GM21825 (cell line): ENCODE data around the gene TEPSIN.

Experiments used
- ATAC-seq: cut with Tn5 transposase; IDR thresholded peaks from one replicate; pipeline ENCODE4 v1.9.1; 2021; ENCODE audit warnings: mild to moderate bottlenecking, moderate library complexity; ENCODE audit not compliant: unreplicated experiment

Gene TEPSIN

DNA sequence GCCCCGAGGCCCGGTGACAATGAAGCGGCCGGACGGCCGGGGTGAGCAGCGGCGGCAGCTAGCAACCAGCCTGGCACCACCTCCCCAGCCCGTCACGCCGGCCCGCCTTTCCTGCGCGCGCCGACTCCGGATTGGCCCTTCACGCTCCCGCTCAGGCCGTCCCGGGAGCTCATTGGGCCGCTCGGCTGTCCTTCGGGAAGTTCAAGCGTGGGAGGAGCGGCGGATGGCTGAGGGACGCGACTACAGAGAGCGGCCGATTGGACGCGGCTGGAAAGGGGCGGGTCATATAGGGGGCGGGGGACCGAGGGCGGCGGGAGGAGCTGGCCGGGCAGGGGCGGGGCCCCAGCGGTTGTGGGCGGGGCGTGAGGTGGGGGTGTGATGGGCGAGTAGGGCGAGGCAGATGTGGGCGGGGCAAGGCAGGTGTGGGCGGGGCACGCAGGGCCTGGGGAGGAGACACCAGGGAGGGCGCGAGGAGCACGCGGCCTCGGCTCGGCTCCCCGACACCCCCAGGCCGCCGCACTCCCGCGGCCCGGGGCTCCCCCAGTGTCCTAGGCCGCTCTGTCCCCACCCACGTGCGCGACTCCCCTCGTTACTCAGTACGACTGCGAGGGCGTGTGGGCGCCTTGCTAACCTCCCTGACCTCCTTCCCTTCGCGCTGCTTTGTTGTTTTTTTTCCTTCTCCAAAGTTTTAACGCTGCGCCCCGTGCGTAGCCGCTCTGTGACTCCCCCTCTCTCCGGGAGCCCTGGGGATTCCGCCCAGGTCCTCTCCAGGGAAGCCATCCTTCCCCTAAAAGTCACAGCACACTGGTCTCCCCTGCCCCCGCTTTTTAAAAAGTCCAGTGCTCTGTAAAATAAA is 15.7 kb downstream of the TEPSIN start, which contains the start of gene CEP131:
Gene CEP131 (minus strand): TSS at position 60 of the 856 bp plus-strand sequence. CDS start 2,909 bp downstream, outside the sequence.
- peak; percentile 91 for ATAC-seq

DNA sequence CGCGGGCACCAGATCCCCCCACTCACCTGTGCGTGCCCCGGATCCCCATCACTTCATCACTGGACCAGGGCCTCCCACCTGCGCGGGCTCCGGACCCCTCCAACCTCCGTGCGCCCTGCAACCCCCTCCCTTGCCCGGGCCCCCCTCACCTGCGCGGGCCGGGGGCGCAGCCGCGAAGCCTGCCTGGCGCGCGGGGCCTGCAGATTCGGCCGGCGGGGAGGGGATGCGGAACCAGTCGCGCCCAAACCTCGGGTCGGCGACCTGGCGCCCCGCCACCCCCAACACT is 16.3 kb downstream of the TEPSIN start:
- peak; percentile 9 for ATAC-seq

DNA sequence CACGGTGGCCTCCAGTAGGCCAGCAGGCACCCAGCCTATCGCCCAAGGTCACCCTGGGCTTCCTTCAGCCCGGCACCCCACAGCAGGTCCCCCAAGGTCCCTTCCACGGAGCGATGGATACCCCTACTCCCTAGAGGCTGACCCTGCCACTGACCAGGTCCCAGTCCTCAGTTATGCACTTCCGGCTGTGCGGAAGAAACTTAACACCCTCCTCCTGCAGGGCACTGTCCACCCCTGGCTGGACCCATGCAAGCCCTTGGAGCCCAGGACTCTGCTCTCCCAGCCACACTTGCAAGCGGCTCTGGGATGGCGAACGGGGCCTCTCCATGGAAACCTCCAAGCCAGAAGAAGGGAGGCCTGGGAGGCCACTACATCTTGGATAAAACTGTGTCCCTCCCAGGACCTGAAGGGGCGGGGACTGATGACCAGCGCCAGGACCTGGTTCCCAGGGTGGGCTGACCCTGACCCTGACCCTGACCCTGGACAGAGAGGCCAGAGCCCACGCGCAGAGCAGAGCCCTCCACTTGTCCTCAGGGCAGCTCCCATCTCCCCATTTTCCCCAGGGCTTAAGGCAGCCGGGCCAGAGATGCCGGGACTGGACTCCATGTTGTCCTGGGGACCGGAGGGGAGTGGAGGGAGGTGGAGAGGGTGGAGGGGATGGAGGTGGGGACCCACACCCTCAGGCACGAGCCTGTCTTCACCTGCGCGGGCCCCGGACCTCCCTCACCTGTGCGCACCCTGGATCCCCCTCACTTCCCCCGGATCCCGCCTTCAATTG is 16.8 kb downstream of the TEPSIN start:
- ATAC-seq: no peak

DNA sequence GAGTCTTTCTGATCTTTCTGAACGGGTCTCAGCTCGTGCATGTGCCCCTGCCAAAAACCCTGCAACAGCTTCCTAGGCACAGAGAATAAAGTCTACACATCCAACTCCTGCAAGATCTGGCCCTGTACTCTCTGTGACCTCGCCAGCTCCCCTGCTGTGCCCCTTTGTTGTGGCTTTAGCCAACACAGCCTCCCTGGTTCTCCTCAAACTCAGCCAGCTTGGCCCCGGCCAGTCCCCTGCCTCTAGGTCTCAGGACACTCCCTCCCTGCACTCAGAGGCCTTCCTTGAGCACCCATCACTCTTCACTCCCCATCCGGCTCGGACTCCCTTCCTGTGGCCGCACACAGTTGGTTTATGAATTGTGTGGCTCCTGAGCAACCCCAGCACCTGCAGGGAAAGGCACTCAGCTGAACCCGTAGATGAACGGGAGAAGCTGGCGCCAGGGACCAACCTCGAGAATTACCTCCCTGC is 17.4 kb downstream of the TEPSIN start:
- no peak for ATAC-seq

DNA sequence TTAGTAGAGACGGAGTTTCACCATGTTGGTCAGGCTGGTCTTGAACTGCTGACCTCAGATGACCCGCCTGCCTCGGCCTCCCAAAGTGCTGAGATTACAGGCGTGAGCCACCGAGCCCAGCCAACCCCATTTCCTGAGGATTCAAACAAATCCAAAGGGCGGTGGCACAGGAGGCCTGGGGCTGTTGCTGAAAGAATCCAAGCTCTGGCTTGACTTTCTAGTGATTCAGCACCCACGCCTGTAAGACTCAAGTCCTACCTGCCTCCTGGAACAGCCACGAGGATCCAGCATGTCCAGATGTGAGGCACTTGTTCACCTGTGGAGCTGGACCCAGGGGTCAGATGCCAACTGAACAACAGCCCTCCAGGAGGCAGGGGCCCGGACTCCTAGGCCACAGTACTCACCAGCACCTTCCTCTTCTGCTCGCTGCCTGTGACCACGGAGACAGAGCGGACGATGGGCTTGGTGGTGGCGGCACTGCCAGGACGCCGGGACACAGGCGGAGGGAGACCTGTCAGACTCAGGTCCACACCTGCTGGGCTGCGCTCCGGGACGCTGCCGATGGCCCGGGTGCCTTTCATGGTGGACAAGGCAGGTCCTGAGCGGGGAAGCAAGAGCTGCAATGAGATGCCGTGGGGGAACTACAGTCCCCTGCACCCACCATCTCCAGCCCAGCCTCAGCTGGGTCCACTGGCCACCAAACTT is 19.2 kb downstream of the TEPSIN start:
- no peak for ATAC-seq

DNA sequence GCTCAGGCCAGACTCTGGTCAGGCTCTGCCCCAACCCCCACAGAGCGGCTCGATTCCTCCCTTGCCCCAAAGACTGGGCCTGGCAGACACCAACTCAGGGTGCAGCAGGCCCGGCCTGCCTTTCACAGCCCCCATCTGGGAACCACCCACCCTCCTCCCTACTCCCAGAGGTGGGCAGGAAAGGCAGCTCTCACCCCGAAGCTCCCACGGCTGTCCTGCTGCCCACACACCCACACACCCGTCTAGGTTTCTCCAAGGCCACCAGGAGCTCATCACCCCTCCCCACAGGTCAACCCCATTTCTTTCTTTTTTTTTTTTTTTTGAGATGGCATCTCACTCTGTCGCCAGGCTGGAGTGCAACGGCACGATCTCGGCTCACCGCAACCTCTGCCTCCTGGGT is 19.9 kb downstream of the TEPSIN start:
- ATAC-seq: no peak

DNA sequence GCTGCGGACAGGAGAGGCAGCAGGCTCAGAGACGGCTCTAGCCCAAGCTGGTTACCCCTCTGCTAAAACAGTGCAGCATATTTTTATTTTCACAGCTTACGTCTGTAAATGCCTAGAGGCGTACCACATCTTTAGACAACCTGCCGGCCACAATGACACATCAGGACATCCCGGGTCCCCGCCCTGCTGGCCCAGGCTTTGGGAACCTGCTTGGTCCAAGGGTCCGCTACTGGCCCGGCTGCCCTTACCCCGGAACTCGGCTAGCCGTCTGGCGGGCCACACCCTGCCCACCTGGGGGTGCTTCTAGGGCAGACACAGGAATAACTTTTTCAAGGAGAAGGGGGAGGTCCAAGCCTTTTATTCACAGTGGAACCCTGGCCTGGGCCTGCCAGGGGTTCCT is 20.4 kb downstream of the TEPSIN start:
- ATAC-seq: no peak

DNA sequence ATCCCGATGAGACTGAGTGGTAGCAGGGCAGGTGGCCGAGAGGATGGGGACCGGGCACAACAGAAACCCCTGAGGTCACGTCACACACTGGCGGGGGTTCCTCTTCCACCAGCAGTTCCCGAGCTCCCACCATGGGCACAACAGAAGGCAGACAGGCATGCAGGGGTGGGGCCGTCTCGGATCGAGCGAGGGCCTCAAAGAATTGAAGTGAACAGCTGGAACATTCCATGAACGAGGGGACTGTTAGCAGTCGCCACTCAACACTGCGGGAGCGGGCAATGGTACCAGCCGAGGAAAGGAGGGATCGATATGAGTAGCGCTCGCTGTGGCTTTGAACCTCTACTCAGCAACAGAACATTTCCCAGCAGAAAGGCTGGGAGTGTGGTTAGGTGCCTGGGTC is 21.4 kb downstream of the TEPSIN start:
- no peak for ATAC-seq

DNA sequence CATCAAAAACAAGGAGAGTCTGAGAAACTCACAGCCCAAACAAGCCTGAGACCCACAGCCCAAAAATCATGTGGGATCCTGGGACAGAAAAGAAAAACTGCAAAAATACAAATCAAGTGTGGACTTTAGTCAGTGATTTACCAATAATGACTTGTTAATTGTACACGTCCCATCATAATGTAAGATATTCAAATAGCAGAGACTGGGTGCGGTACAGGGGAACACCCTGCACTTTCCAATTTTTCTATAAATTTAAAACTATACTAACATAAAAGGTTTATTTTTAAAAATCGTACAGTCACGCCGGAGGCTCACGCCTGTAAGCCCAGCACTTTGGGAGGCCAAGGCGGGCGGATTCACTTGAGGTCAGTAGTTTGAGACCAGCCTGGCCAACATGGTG is 24.9 kb downstream of the TEPSIN start:
- no peak for ATAC-seq

DNA sequence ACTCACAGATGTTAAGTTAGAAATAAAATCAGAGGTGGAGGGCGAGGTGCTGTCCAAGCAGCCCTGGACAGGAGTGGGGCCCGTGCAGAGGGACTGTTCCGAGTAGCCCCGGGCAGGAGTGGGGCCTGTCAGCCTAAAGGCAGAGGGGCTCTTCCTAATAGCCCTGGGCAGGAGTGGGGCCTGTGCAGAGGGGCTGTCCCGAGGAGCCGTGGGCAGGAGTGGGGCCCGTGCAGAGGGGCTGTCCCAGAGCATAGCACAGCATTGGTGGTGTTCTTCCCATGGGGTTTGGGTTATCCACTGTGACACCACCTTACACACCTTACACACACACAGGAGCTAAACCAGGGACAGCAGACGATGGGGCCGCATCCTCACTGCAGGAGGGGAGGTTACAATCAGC is 26.5 kb downstream of the TEPSIN start:
- ATAC-seq: no peak

DNA sequence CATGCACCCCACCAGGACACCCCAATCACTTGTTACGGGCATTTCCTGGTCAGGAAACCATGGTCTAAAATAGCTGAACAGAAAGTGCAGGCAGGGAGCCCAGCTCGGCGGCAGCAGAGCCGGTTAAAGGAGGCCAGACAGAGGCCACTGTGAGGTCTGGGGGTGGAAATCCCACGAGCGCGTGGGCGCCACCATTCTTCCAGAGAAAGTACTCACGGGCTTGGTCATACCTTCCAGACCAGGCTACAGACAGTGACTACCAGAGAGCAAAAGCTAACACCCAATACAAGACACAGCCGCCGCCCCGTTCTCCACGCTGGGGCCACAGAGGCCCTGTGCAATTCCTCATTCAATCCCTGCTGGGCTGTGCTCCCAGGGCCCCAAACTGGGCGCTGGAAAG is 28.0 kb downstream of the TEPSIN start:
- ATAC-seq: no peak

DNA sequence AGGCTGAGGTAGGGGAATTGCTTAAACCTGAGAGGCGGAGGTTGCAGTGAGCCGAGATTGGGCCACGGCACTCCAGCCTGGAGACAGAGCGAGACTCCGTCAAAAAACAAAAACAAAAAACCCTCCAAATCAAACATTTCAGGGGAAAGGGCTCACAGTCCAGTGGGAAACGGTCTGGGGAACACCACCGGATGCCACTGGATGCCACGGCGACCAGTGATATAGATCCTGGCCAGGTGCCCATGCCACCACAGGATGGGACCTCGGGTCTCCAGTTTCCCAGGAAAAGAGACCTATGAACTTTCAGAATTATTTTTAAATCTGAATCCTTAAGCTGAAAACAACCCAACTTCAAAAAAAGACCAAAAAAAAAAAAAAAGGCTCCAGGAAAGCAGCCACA is 28.4 kb downstream of the TEPSIN start:
- ATAC-seq: no peak

DNA sequence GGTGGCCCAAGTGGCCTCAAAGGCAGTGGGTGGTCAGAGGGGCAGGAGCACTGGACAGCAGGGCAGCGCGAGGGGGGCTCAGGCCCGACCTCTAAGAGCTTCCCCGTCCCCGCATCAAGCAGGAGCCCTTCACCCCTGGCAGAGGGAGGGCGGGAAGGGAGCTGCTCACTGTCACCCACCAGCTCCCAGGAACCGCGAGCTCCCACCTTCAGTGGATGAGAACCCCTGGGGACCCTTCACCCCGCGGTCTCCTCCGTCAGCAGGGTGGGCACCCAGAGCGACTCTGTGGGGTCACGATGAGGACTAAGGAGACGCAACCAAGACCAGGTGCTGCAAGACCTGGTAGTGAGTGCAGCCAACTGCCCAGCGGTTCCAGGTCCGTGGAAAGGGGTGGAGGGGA is 29.7 kb downstream of the TEPSIN start:
- no peak for ATAC-seq

DNA sequence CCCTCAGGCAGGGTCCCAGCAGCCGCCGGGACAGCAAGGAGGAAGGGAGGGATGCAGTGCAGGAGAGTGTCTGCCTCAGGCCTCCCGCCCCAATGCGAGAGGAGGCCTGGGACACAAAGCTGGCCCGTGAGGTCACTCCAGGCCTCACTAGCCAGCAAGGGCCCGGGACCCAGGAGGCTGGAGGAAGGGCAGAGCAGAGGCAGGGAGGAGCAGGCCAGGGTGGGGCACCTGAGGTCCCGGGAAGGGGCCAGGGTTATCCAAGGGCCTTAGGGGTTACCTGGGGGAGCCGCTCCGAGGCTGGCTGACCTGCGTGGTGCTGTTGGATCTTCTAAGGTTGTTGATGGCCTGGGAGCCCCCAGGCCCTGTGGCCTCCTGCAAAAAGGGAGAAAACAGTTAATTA is 30.2 kb downstream of the TEPSIN start:
- no peak for ATAC-seq

DNA sequence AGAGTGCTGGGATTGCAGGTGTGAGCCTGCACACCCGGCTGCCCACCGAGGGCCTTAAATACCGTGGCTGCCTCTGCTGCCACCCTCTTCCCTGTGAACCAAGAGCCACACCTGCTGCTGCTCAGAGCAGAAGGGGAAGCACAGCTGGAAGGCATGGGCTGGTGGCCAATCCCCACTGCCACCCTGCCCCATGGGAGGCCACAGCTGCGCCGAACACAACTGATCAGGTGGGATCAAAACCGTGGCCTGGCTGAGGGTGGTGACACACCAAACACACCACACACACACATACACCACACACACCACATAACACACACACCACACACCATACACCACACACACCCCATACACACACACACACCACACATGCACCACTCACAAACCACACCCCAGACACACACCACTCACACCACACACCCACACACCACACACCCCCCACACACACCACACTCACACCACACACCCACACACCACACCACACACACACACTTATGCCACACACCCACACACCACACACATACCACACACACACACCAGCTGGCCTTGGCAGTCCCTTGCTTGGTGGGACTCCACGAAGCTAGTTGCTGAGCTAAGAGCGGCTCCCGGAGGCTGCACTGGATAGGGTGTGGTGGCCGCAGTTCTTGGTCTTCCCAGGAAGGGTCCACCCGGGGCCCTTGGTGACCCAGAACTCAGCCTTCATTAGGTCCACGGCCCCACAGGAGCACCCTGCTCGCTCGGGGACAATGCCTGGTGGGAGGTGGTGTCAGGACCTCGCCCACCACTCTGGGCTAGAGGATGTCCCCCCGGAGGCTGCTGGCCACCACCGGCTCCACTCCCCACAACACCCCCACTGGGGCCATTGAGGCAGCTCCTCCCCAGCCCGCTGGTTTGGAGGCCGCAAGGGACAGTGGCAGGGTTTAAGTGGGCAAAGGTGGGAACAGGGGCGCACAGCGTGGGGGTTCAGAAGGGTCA is 31.0 kb downstream of the TEPSIN start:
- no peak for ATAC-seq

DNA sequence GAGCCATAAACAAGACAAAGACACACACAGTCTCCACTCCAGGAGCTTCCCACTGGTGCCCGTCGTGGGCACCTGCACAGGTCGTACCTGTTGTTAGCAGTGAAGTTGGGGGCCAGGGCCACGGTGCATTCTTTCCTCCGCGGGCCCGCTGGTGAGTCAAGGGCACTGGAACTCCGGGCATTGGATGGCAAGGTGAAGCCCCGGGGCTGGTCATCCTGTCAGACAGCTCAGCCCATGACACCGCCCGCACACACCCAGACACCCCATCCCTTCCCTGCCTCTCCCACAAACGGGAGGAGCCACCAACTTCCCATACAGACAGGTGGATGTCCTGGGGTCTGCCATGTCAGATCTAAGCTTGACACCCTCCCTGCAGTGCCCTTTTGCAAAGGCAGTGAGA is 32.2 kb downstream of the TEPSIN start:
- no peak for ATAC-seq

DNA sequence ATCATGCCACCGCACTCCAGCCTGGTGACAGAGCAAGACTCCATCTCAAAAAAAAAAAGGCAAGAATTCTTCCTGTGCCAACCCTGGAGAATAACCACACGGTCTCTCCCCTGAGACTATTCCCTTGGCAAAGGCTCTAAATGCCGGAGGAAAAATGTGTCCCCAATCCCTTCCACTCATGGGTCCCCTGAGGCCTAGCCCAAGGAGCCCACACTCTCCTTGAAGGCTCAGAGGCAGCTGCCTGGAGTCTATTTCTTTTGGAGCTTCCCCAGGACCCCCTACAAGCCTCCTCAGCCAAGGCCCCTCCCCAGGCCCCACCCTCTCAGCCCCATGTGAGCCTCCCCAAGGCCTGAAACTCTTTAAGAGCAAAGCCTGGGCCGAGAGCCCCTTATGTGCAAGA is 32.7 kb downstream of the TEPSIN start:
- no peak for ATAC-seq

DNA sequence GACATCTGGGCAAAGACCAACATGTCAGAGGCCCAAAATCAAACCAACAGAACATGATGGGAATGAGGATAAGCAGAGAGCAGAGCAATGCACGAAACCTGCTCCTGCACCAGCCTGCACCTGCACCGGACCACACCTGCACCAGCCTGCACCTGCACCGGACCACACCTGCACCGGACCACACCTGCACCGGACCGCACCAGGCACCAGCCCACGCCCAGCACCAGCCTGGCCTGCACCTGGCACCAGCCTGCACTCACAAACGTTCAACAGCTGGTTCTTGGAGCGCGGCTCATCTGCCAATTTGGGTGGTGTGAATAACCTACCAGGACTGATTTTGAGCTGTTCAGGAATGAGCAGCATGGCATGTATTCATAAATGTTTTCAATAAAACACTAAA is 34.3 kb downstream of the TEPSIN start:
- no peak for ATAC-seq

DNA sequence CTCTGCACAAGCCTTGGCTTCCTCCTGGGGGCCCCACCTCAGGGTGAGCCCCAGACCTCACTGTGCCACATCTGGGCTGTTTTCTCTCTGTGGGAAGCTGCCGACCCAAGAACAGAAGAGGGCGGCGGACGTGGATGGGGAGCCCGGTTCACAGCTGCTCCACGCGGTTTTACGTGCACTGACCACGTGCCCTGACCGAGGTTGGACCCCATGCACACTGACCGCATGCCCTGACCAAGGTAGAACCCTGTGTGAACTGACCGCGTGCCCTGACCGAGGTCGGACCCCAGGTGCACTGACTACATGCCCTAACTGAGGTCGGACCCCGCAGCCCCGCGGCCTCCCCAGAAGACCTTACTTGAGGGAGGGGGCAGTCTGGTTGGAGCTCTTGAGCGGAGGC is 35.7 kb downstream of the TEPSIN start:
- ATAC-seq: no peak

DNA sequence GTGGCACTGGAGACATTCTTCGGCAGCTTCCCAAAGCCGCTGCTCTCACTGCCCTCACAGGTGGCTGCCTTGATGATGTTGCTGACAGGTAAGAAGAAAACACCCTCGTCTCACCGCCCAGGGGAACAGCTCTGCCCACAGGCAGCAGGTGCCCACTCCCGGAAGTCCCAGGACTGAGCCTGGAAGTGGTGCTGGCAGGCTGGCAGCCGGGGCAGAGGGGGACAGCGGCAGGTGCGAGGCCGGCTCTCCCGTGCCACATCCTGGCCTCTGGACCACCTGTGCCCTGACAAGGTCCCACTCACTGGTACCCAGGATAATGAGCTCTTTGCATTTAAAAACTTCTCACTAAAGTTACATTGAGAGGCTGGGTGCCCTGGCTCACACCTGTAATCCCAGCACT is 36.5 kb downstream of the TEPSIN start:
- no peak for ATAC-seq
